K562 (cell line): ENCODE results near the gene UBAP1L.

Experiments used
- CTCF ChIP-seq, 3 experiments: IDR thresholded peaks in 2 of 3; conservative IDR thresholded peaks in 1 of 3; 2 replicates each; pipeline ENCODE4 v1.5.1; 2011 to 2012; ENCODE audit warnings: low read length in 3 of 3, mild to moderate bottlenecking in 3 of 3, control low read depth in 2 of 3, improper control_type of control experiment in 1 of 3, inconsistent platforms in 1 of 3, low read depth in 1 of 3, mixed read lengths in 1 of 3, moderate library complexity in 1 of 3; ENCODE audit not compliant: insufficient read depth in 2 of 3
- KLF16 ChIP-seq: IDR thresholded peaks from 2 replicates; pipeline ENCODE4 v1.6.1; 2016; ENCODE audit warnings: antibody characterized with exemption
- POLR2A ChIP-seq: fragments of 450-650 bp; conservative IDR thresholded peaks from 2 replicates; pipeline ENCODE4 v1.6.1; 2016
- POLR2AphosphoS5 ChIP-seq: IDR thresholded peaks from 2 replicates; pipeline ENCODE4 v1.6.1; 2011; ENCODE audit warnings: mild to moderate bottlenecking, low read depth, low read length, moderate library complexity; ENCODE audit not compliant: control insufficient read depth, insufficient read depth
- RFX5 ChIP-seq: IDR thresholded peaks from 2 replicates; pipeline ENCODE4 v1.6.1; 2011; ENCODE audit warnings: low read depth, mild to moderate bottlenecking, improper control_type of control experiment, low read length
- SMARCE1 ChIP-seq: fragments of 450-650 bp; IDR thresholded peaks from 2 replicates; pipeline ENCODE4 v1.7.1; 2016; ENCODE audit warnings: mild to moderate bottlenecking
- TCF7L2 ChIP-seq: fragments of 150-350 bp; IDR thresholded peaks from 2 replicates; pipeline ENCODE4 v1.6.1; 2016; ENCODE audit warnings: low read depth, mild to moderate bottlenecking, low read length, moderate library complexity
- ZC3H11A ChIP-seq: IDR thresholded peaks from 2 replicates; pipeline ENCODE4 v1.6.1; 2012; ENCODE audit warnings: low read depth, low read length, improper control_type of control experiment
- ZNF143 ChIP-seq: sonication (generic); formaldehyde crosslinking; IDR thresholded peaks from 2 replicates; pipeline ENCODE4 v1.9.0; 2022; ENCODE audit warnings: mild to moderate bottlenecking, missing genetic modification reagents

- TF ChIP-seq KLF16 (no peak), TCF7L2 (no peak), ZC3H11A (no peak), POLR2AphosphoS5 (no peak), CTCF (IDR thresholded peaks at IDR 0.05 in 2 of 3, conservative IDR thresholded peaks at IDR 0.05 in 1 of 3; ENCODE audit: insufficient read depth in 2 of 3, low read depth in 1 of 3, low read length in 3 of 3) (no peak), POLR2A (no peak), ZNF143 (no peak), SMARCE1 (no peak), RFX5 (no peak)
Measured at GRCh38 chr15:65048241-65048640, 66.8 kb downstream of the UBAP1L start.
